HCT116 (cell line): ENCODE data around the gene PRDM12. TPM values are rescaled to one million over a fixed set of nuclear protein-coding genes. Genes with fewer than 3 reads are reported as not detected.

ENCODE experiments used
- ATAC-seq: fragments of 200-7000 bp; cut with Tn5 transposase; 2 replicates; pipeline ENCODE4 v1.9.1; 2020; ENCODE audit warnings: mild to moderate bottlenecking, moderate library complexity
- BruUV-seq: library from RNA; stranded (reverse); fragments of 400-500 nt; replicated peaks from 2 replicates; lab custom pipeline; 2021; lab: Mats Ljungman, UMichigan
- CTCF ChIA-PET: fragments of 300-600 bp; sonication (Branson Sonifier 250); formaldehyde crosslinking; loops from one replicate; lab custom pipeline; 2021; ENCODE audit warnings: antibody characterized with exemption; lab: Charles Lee
- POLR2A ChIA-PET: fragments of 300-600, 350-600 bp; sonication (Branson Sonifier 250); formaldehyde crosslinking; loops from one replicate; lab custom pipeline; 2021; ENCODE audit warnings: antibody characterized with exemption; lab: Charles Lee
- RAD21 ChIA-PET, 2 experiments: fragments of 300-600 bp; sonication (Branson Sonifier 250); formaldehyde crosslinking; loops; one replicate each; lab custom pipeline; 2023; ENCODE audit warnings: low total read pairs in 2 of 2; ENCODE audit not compliant: uncharacterized antibody in 2 of 2, unreplicated experiment in 2 of 2, low non-redundant PET in 1 of 2; lab: Charles Lee
- DNase-seq: peaks from one replicate; pipeline ENCODE4 v3.0.0-alpha.2; 2010; ENCODE audit warnings: low read depth, low spot score
- H2AFZ ChIP-seq: fragments of 200-600 bp; shearing (Covaris generic), sonication (generic); 2 replicates; pipeline ENCODE4 v1.6.1; 2017; ENCODE audit warnings: low read depth, mixed run types, mixed read lengths, antibody characterized with exemption, low read length; ENCODE audit not compliant: poor library complexity, severe bottlenecking
- H3K27ac ChIP-seq: 2 replicates; pipeline ENCODE4 v1.5.1; 2012; ENCODE audit warnings: low read depth, low read length
- H3K27me3 ChIP-seq: fragments of 200-600 bp; sonication (generic); 2 replicates; pipeline ENCODE4 v1.6.1; 2016; ENCODE audit warnings: mixed run types, low read length, mixed read lengths; ENCODE audit not compliant: insufficient read depth
- H3K36me3 ChIP-seq, 2 experiments: fragments of 200-500 bp in 1 of 2; fragments of 200-600 bp in 1 of 2; sonication (Bioruptor generic) in 1 of 2; sonication (generic) in 1 of 2; 2 replicates each; pipeline versions ENCODE4 v1.5.1 to v1.6.1; 2014 to 2016; ENCODE audit warnings: low read length in 2 of 2, inconsistent platforms in 1 of 2, mixed read lengths in 1 of 2, mixed run types in 1 of 2; ENCODE audit not compliant: insufficient read depth in 2 of 2, control insufficient read depth in 1 of 2
- H3K4me1 ChIP-seq, 2 experiments: fragments of 200-600 bp in 1 of 2; sonication (generic) in 1 of 2; 2 replicates each; pipeline versions ENCODE4 v1.5.1 to v1.6.1; 2012 to 2017; ENCODE audit warnings: low read length in 2 of 2, inconsistent platforms in 1 of 2, mild to moderate bottlenecking in 1 of 2, mixed read lengths in 1 of 2, mixed run types in 1 of 2, moderate library complexity in 1 of 2; ENCODE audit not compliant: insufficient read depth in 2 of 2, control insufficient read depth in 1 of 2
- H3K4me2 ChIP-seq: fragments of 200-600 bp; sonication (generic); 2 replicates; pipeline ENCODE4 v1.6.1; 2017; ENCODE audit warnings: mixed run types, low read length, mixed read lengths
- H3K4me3 ChIP-seq, 2 experiments: fragments of 200-600 bp in 1 of 2; sonication (generic) in 1 of 2; replicated peaks in 1 of 2; 2 replicates each; pipeline ENCODE4 v1.5.1; 2011 to 2016; ENCODE audit warnings: low read length in 2 of 2, control low read depth in 1 of 2, low read depth in 1 of 2, mild to moderate bottlenecking in 1 of 2, mixed read lengths in 1 of 2, mixed run types in 1 of 2
- H3K79me2 ChIP-seq: fragments of 200-600 bp; sonication (generic); 2 replicates; pipeline ENCODE4 v1.6.1; 2017; ENCODE audit warnings: mild to moderate bottlenecking, mixed run types, low read length, moderate library complexity, mixed read lengths; ENCODE audit not compliant: insufficient read depth
- H3K9ac ChIP-seq: fragments of 200-600 bp; sonication (generic); 2 replicates; pipeline ENCODE4 v1.6.1; 2016; ENCODE audit warnings: low read length, mixed read lengths
- H3K9me2 ChIP-seq: fragments of 200-600 bp; sonication (generic), shearing (Covaris generic); 2 replicates; pipeline ENCODE4 v1.6.1; 2017; ENCODE audit warnings: mixed run types, mild to moderate bottlenecking, moderate library complexity; ENCODE audit not compliant: insufficient read depth
- H3K9me3 ChIP-seq, 2 experiments: fragments of 200-500 bp in 1 of 2; fragments of 200-600 bp in 1 of 2; sonication (Bioruptor generic) in 1 of 2; sonication (generic) in 1 of 2; 2 replicates each; pipeline ENCODE4 v1.6.1; 2014 to 2017; ENCODE audit warnings: low read length in 2 of 2, mixed read lengths in 2 of 2, inconsistent platforms in 1 of 2, low read depth in 1 of 2, mild to moderate bottlenecking in 1 of 2, mixed run types in 1 of 2, moderate library complexity in 1 of 2; ENCODE audit not compliant: control insufficient read depth in 1 of 2, insufficient read depth in 1 of 2
- H4K20me1 ChIP-seq: fragments of 200-600 bp; sonication (generic), shearing (Covaris generic); 2 replicates; pipeline ENCODE4 v1.6.1; 2017; ENCODE audit warnings: mixed run types, mild to moderate bottlenecking, moderate library complexity; ENCODE audit not compliant: insufficient read depth
- ATF3 ChIP-seq: IDR thresholded peaks from 2 replicates; pipeline ENCODE4 v1.6.1; 2012
- EZH2phosphoT487 ChIP-seq: fragments of 200-600 bp; IDR thresholded peaks from 2 replicates; pipeline ENCODE4 v1.6.1; 2018; ENCODE audit warnings: antibody characterized with exemption, borderline replicate concordance
- MAX ChIP-seq: IDR thresholded peaks from 2 replicates; pipeline ENCODE4 v1.6.1; 2012
- RAD21 ChIP-seq: IDR thresholded peaks from 2 replicates; pipeline ENCODE4 v1.6.1; 2012; ENCODE audit warnings: low read depth, mild to moderate bottlenecking
- REST ChIP-seq: IDR thresholded peaks from 2 replicates; pipeline ENCODE4 v1.6.1; 2012; ENCODE audit warnings: low read depth
- SP1 ChIP-seq: IDR thresholded peaks from 2 replicates; pipeline ENCODE4 v1.6.1; 2012; ENCODE audit warnings: low read depth
- ZFX ChIP-seq: fragments of 450-650 bp; IDR thresholded peaks from 2 replicates; pipeline ENCODE4 v1.6.1; 2017
- ZNF274 ChIP-seq: fragments of 200-500 bp; sonication (Bioruptor generic); IDR thresholded peaks from 2 replicates; pipeline ENCODE4 v1.6.1; 2014; ENCODE audit warnings: mild to moderate bottlenecking, low read depth, low read length, inconsistent platforms
- intact Hi-C: fragments of 100-400 bp; cut with micrococcal nuclease; formaldehyde crosslinking; loops from 2 replicates; pipeline ENCODE4 v1.10.0; 2022
- total RNA-seq: library from RNA; stranded (reverse); gene quantifications from one replicate; pipeline ENCODE4 v1.2.1, GENCODE V29; 2021; ENCODE audit not compliant: unreplicated experiment

The PRDM12 gene
- total RNA-seq, 1 experiment from 2014 or later = 0.54 TPM

- intact Hi-C loops = no loop called here
- RAD21 ChIA-PET = no interaction called here
- POLR2A ChIA-PET = no interaction called here
Observed at GRCh38 chr9:130640681-130641080, 23.7 kb upstream of the PRDM12 start.

More at GRCh38 chr9:130640681-130641080, 23.7 kb upstream of the PRDM12 start:
- Histone ChIP-seq H4K20me1 (no peaks in the 10 kb centered on the region), H3K27me3 (no peaks in the 10 kb centered on the region), H3K4me1 (no peaks in the 10 kb centered on the region), H3K79me2 (no peaks in the 10 kb centered on the region), H2AFZ (no peak overlapping the region), H3K9ac (no peak overlapping the region), H3K9me2 (no peaks in the 10 kb centered on the region), H3K27ac (no peak overlapping the region), H3K9me3 (no peaks in the 10 kb centered on the region), H3K36me3 (peaks cover 8 to 10% of the 10 kb centered on the region in 2 experiments), H3K4me2 (no peak overlapping the region), H3K4me3 (no peak overlapping the region)
- CTCF ChIA-PET = no interaction called here
- DNase-seq = no peak
- peak; percentile 57 for ATAC-seq
- BruUV-seq = no TSS peak
- TF ChIP-seq RAD21 (peak; percentile 20; the same call in 1 of the 2 replicates), ZNF274 (no peak), REST (no peak), EZH2phosphoT487 (no peak), SP1 (no peak), ZFX (no peak), ATF3 (no peak), MAX (no peak)
